Esophagus muscularis mucosa (tissue), 4 donors: Measurements from ENCODE around the gene CBX4. TPM values are rescaled to one million over a fixed set of nuclear protein-coding genes. Genes with fewer than 3 reads are reported as not detected.

Experiments
- DNase-seq: peaks from one replicate; pipeline ENCODE4 v3.0.0-alpha.2; 2017; ENCODE audit errors: extremely low spot score
- H3K27ac ChIP-seq, 4 donors: fragments of 200-600 bp; sonication (generic); replicated peaks in 1 of 4; 1 replicate in 3 of 4; 2 replicates in 1 of 4; pipeline ENCODE4 v1.5.1; 2016 to 2019; ENCODE audit warnings: mild to moderate bottlenecking in 1 of 4
- H3K27me3 ChIP-seq, 4 donors: fragments of 200-600 bp; sonication (generic); one replicate each; pipeline versions ENCODE4 v1.5.1 to v1.6.0; 2016 to 2019
- H3K36me3 ChIP-seq, 4 donors: fragments of 200-600 bp; sonication (generic); one replicate each; pipeline ENCODE4 v1.5.1; 2016 to 2019
- H3K4me1 ChIP-seq, 4 donors: fragments of 200-600 bp; sonication (generic); one replicate each; pipeline ENCODE4 v1.5.1; 2016 to 2019
- H3K4me3 ChIP-seq, 4 donors: fragments of 200-600 bp; sonication (generic); 1 replicate in 2 of 4; 2 replicates in 2 of 4; pipeline ENCODE4 v1.5.1; 2016 to 2019; ENCODE audit warnings: mild to moderate bottlenecking in 4 of 4, moderate library complexity in 1 of 4
- H3K9me3 ChIP-seq, 4 donors: fragments of 200-600 bp; sonication (generic); 1 replicate in 3 of 4; 2 replicates in 1 of 4; pipeline ENCODE4 v1.5.1; 2016 to 2019
- CTCF ChIP-seq, 3 experiments: fragments of 200-600 bp in 2 of 3; fragments of 450-650 bp in 1 of 3; sonication (generic) in 2 of 3; IDR thresholded peaks; one replicate each; pipeline ENCODE4 v1.5.1; 2017 to 2019; ENCODE audit warnings: antibody characterized with exemption in 3 of 3, mild to moderate bottlenecking in 2 of 3, moderate library complexity in 1 of 3
- EP300 ChIP-seq: sonication (generic); formaldehyde crosslinking; IDR thresholded peaks from one replicate; pipeline ENCODE4 v1.6.1; 2017; ENCODE audit warnings: antibody characterized with exemption
- POLR2A ChIP-seq: fragments of 450-650 bp; IDR thresholded peaks from one replicate; pipeline ENCODE4 v1.6.1; 2017; ENCODE audit warnings: antibody characterized with exemption, moderate library complexity, mild to moderate bottlenecking, low read depth
- POLR2AphosphoS5 ChIP-seq, 2 donors: sonication (generic); formaldehyde crosslinking; IDR thresholded peaks; one replicate each; pipeline ENCODE4 v1.6.1; 2017; ENCODE audit warnings: antibody characterized with exemption in 2 of 2
- WGBS: methylation state at CpG from one replicate; pipeline ENCODE4 v1.1.5; 2018; 5-methylcytosine and 5-hydroxymethylcytosine counted together
- intact Hi-C: fragments of 100-400 bp; cut with DNase I; formaldehyde crosslinking; loops from one replicate; pipeline ENCODE4 v1.15.1; 2023
- total RNA-seq, 4 donors: library from RNA; depleted of rRNA; stranded (reverse); fragments of >200 nt; gene quantifications; one replicate each; pipeline versions ENCODE4 v1.1.0 to v1.2.1, GENCODE V29; 2016

The CBX4 gene
- total RNA-seq, 4 donors from 2014 or later: 6.6 to 14.1 (median 12.3) TPM

GRCh38 chr17:79850571-79851460 lies 11.6 kb upstream of the CBX4 start:
- Histone ChIP-seq H3K27me3 (peaks cover 0 to 17% (median 0%) of the 10 kb centered on the region in 4 donors), H3K27ac (no peak overlapping the region), H3K36me3 (no peaks in the 10 kb centered on the region), H3K9me3 (no peaks in the 10 kb centered on the region), H3K4me1 (peaks cover 0 to 9% (median 6%) of the 10 kb centered on the region in 4 donors), H3K4me3 (no peak overlapping the region)
- TF ChIP-seq CTCF (IDR thresholded peaks at IDR 0.05) (no peak), POLR2AphosphoS5 (IDR thresholded peaks at IDR 0.05) (no peak), POLR2A (no peak), EP300 (no peak)
- 90% methylated on average over 17 of the region's 18 CpGs for WGBS
- no peak for DNase-seq
- intact Hi-C loops: no loop called here

GRCh38 chr17:79849953-79850352 lies 10.7 kb upstream of the CBX4 start:
- TF ChIP-seq EP300: no peak
- TF ChIP-seq POLR2AphosphoS5 (IDR thresholded peaks at IDR 0.05): no peak
- no peak for TF ChIP-seq CTCF (IDR thresholded peaks at IDR 0.05)
- no peak for TF ChIP-seq POLR2A
- peaks cover 2 to 13% (median 10%) of the 10 kb centered on the region in 4 donors for H3K4me1 ChIP-seq
- intact Hi-C loops: no loop called here
- no peaks in the 10 kb centered on the region for H3K9me3 ChIP-seq
- H3K27ac ChIP-seq: no peak overlapping the region
- H3K4me3 ChIP-seq: no peak overlapping the region
- no peaks in the 10 kb centered on the region for H3K36me3 ChIP-seq
- peaks cover 0 to 8% (median 0%) of the 10 kb centered on the region in 4 donors for H3K27me3 ChIP-seq
- no peak for DNase-seq
- WGBS: 78% methylated on average over 8 of the region's 8 CpGs

- H3K36me3 ChIP-seq: no peaks in the 10 kb centered on the region
- 90% methylated on average over 8 of the region's 8 CpGs for WGBS
- intact Hi-C loops: no loop called here
- peaks cover 18 to 29% (median 26%) of the 10 kb centered on the region in 4 donors for H3K4me1 ChIP-seq
- H3K9me3 ChIP-seq: no peaks in the 10 kb centered on the region
- DNase-seq: no peak
- H3K27ac ChIP-seq: no peak overlapping the region
- H3K4me3 ChIP-seq: no peak overlapping the region
- no peak for TF ChIP-seq POLR2AphosphoS5 (IDR thresholded peaks at IDR 0.05)
- no peak for TF ChIP-seq EP300
- TF ChIP-seq POLR2A: no peak
- no peak for TF ChIP-seq CTCF (IDR thresholded peaks at IDR 0.05)
- peaks cover 3 to 22% (median 5%) of the 10 kb centered on the region in 4 donors for H3K27me3 ChIP-seq
Measured at GRCh38 chr17:79848370-79848766, 9.1 kb upstream of the CBX4 start.

- intact Hi-C loops: no loop called here
Measured at GRCh38 chr17:79847698-79848369, 8.6 kb upstream of the CBX4 start.

More at GRCh38 chr17:79847698-79848369, 8.6 kb upstream of the CBX4 start:
- no peak for DNase-seq
- no peaks in the 10 kb centered on the region for H3K36me3 ChIP-seq
- peaks cover 8 to 27% (median 10%) of the 10 kb centered on the region in 4 donors for H3K27me3 ChIP-seq
- no peak overlapping the region for H3K27ac ChIP-seq
- no peak overlapping the region for H3K4me3 ChIP-seq
- H3K4me1 ChIP-seq: peaks cover 23 to 31% (median 27%) of the 10 kb centered on the region in 4 donors
- TF ChIP-seq POLR2AphosphoS5 (IDR thresholded peaks at IDR 0.05): no peak
- no peak for TF ChIP-seq EP300
- TF ChIP-seq CTCF (IDR thresholded peaks at IDR 0.05): no peak
- TF ChIP-seq POLR2A: no peak
- H3K9me3 ChIP-seq: no peaks in the 10 kb centered on the region
- WGBS: 87% methylated on average over 12 of the region's 12 CpGs
